Keratinocyte (primary cell): ENCODE measurements around the gene SEPTIN5.

ENCODE experiments used
- CTCF ChIP-seq, 3 experiments: IDR thresholded peaks in 1 of 3; conservative IDR thresholded peaks in 1 of 3; optimal IDR thresholded peaks in 1 of 3; 2 replicates in 2 of 3; 3 replicates in 1 of 3; pipeline versions ENCODE3 to v1.5.1; 2011; ENCODE audit warnings: low read length in 3 of 3, mild to moderate bottlenecking in 3 of 3, moderate library complexity in 2 of 3, control low read depth in 1 of 3, inconsistent platforms in 1 of 3; ENCODE audit not compliant: insufficient read depth in 2 of 3; ENCODE audit errors: extremely low read depth in 1 of 3
- EZH2 ChIP-seq: IDR thresholded peaks from one replicate; pipeline ENCODE4 v1.6.1; 2012; ENCODE audit warnings: inconsistent platforms, mild to moderate bottlenecking, low read length, moderate library complexity

GRCh38 chr22:19686946-19687345 is 27.4 kb upstream of the SEPTIN5 start:
- TF ChIP-seq CTCF (optimal IDR thresholded peaks at IDR 0.05 in 1 of 3, IDR thresholded peaks at IDR 0.05 in 1 of 3, conservative IDR thresholded peaks at IDR 0.05 in 1 of 3; ENCODE audit: extremely low read depth in 1 of 3, insufficient read depth in 2 of 3, low read length in 3 of 3) (no peak), EZH2 (no peak)
